Measurements from ENCODE around the gene GRK2. TPM values are rescaled to one million over a fixed set of nuclear protein-coding genes. Genes with fewer than 3 reads are reported as not detected.

GRK2 gene
- total and polyA plus RNA-seq, 2 of the 8 experiments (the other 6 are each of a cell fraction or from before 2014, with no cell fraction given), result 47.3 to 49.7 TPM

GRCh38 chr11:67254798-67255197, 11.5 kb upstream of the GRK2 start:
- H2BK5ac ChIP-seq (ENCODE audit: low read depth, low read length), result no peak overlapping the region
- no peak overlapping the region for H2AK5ac ChIP-seq (ENCODE audit: low read depth, low read length)
- H4K20me1 ChIP-seq (replicated peaks in 1 of 2; ENCODE audit: control insufficient read depth in 1 of 2, insufficient read depth in 2 of 2, low read length in 2 of 2), result peaks cover 0 to 12% of the 10 kb centered on the region in 2 experiments
- H3K23me2 ChIP-seq (ENCODE audit: low read depth, low read length), result no peaks in the 10 kb centered on the region; the same call in 1 of the 2 replicates
- H2BK12ac ChIP-seq (ENCODE audit: low read depth, low read length), result no peak overlapping the region
- no peak overlapping the region for H2BK20ac ChIP-seq (ENCODE audit: low read length)
- FAIRE-seq, result no peak
- no peak for TF ChIP-seq SIN3A (conservative IDR thresholded peaks at IDR 0.05 in 1 of 2, IDR thresholded peaks at IDR 0.05 in 1 of 2; ENCODE audit: low read depth in 1 of 2, low read length in 2 of 2)
- no peak for TF ChIP-seq ATF2 (IDR thresholded peaks at IDR 0.05; ENCODE audit: low read length)
- TF ChIP-seq POLR2AphosphoS5 (IDR thresholded peaks at IDR 0.05; ENCODE audit: low read depth, low read length), result 0 out of 2 replicates have a peak, but pooled peaks have one; percentile 2
- no peak for TF ChIP-seq CHD1 (IDR thresholded peaks at IDR 0.05; ENCODE audit: low read depth, low read length)
- no peak for TF ChIP-seq ASH2L (IDR thresholded peaks at IDR 0.05; ENCODE audit: low read length)
- no peaks in the 10 kb centered on the region for H3K27me3 ChIP-seq (replicated peaks in 1 of 4; ENCODE audit: control insufficient read depth in 3 of 4, extremely low read depth in 1 of 4, insufficient read depth in 3 of 4, low read length in 3 of 4)
- no peak overlapping the region for H3K4me2 ChIP-seq (ENCODE audit: insufficient read depth in 1 of 2, low read depth in 2 of 2, low read length in 2 of 2)
- H3K27ac ChIP-seq (ENCODE audit: low read depth, low read length), result no peak overlapping the region
- H4K8ac ChIP-seq (ENCODE audit: extremely low read depth, insufficient read depth, low read length), result no peak overlapping the region
- no peak overlapping the region for H3K14ac ChIP-seq (ENCODE audit: insufficient read length)
- no peak overlapping the region for H3K23ac ChIP-seq (ENCODE audit: insufficient read length)
- H3K79me1 ChIP-seq (ENCODE audit: low read depth, low read length), result peaks cover 2% of the 10 kb centered on the region; the same call in 1 of the 2 replicates
- H2BK15ac ChIP-seq (ENCODE audit: low read length), result no peak overlapping the region
- ChIA-PET POLR2A (ENCODE audit: partially characterized antibody) (interaction anchor here (2.7 to 2.8 kb wide), 2 partner anchors 11 to 14 kb away, joined by 15 to 23 read pairs; no protein-coding TSS in a partner anchor), CTCF (ENCODE audit: partially characterized antibody) (interaction anchor here (0.8 to 3.7 kb wide), 6 partner anchors 8 to 229 kb away, joined by 3 to 26 read pairs (median 3); no protein-coding TSS in a partner anchor)
- WGBS, 2 experiments (ENCODE audit: extremely low coverage in 1 of 2, insufficient coverage in 1 of 2, insufficient read length in 1 of 2, insufficient replicate concordance in 2 of 2, low coverage in 1 of 2, low lambda C conversion rate in 2 of 2, missing lambda C conversion rate in 1 of 2), result 90% methylated on average over 15 of the region's 15 CpGs; no CpG with 5 or more reads in 1 of the 2 experiments
- H3K36me3 ChIP-seq (ENCODE audit: control insufficient read depth in 2 of 4, insufficient read depth in 4 of 4, low read length in 3 of 4), result peaks cover 54 to 70% (median 67%) of the 10 kb centered on the region in 4 experiments
- H3K9ac ChIP-seq (replicated peaks in 1 of 4; ENCODE audit: extremely low read depth in 1 of 4, low read depth in 3 of 4, low read length in 3 of 4), result no peak overlapping the region
- H3K9me3 ChIP-seq (ENCODE audit: insufficient read depth in 2 of 2, low read depth in 1 of 2, low read length in 1 of 2), result no peaks in the 10 kb centered on the region
- no peaks in the 10 kb centered on the region for H3K79me2 ChIP-seq (ENCODE audit: control insufficient read depth in 1 of 2, insufficient read depth in 2 of 2, low read length in 2 of 2)
- no peak overlapping the region for H4K5ac ChIP-seq (ENCODE audit: insufficient read length, low read depth, low read length)
- H2AFZ ChIP-seq (ENCODE audit: low read length), result no peak overlapping the region
- no peak overlapping the region for H3K56ac ChIP-seq (replicated peaks; ENCODE audit: insufficient read length, low read depth, low read length)
- no peak for DNase-seq (ENCODE audit: low read depth in 1 of 2, low spot score in 2 of 2)
- H4K91ac ChIP-seq (replicated peaks; ENCODE audit: insufficient read length, low read length), result no peak overlapping the region
- H3K4me1 ChIP-seq (replicated peaks in 1 of 4; ENCODE audit: control insufficient read depth in 3 of 4, insufficient read depth in 4 of 4, low read length in 3 of 4), result no peaks in the 10 kb centered on the region
- no peak overlapping the region for H3K4ac ChIP-seq (replicated peaks; ENCODE audit: insufficient read length, low read depth, low read length)
- no peak overlapping the region for H2BK120ac ChIP-seq (replicated peaks; ENCODE audit: low read depth, low read length)
- no peak overlapping the region for H3K18ac ChIP-seq (ENCODE audit: extremely low read depth, low read length)
- no peak overlapping the region for H3K4me3 ChIP-seq (ENCODE audit: extremely low read depth in 1 of 4, insufficient read depth in 2 of 4, low read depth in 3 of 4, low read length in 4 of 4)

All from H1 (cell line).